Ectodermal cell (in vitro differentiated cells): ENCODE data around the gene CST1.
"Not testable (repeated sequence)": the region's sequence is repeated elsewhere in the genome, so short reads cannot be mapped to it uniquely, and the experiment has no call there.

ENCODE experiments used
- H3K27ac ChIP-seq: 2 replicates; pipeline ENCODE4 v1.7.0; 2013; ENCODE audit warnings: mild to moderate bottlenecking, low read depth, low read length; ENCODE audit not compliant: insufficient read depth, poor library complexity, severe bottlenecking
- H3K27me3 ChIP-seq: 2 replicates; pipeline ENCODE4 v1.7.0; 2013; ENCODE audit warnings: mild to moderate bottlenecking, low read length; ENCODE audit not compliant: insufficient read depth, control insufficient read depth, poor library complexity, severe bottlenecking
- H3K36me3 ChIP-seq: one replicate; pipeline ENCODE4 v1.7.0; 2013; ENCODE audit warnings: low read length; ENCODE audit not compliant: control insufficient read depth, insufficient read depth
- H3K4me1 ChIP-seq: one replicate; pipeline ENCODE4 v1.7.0; 2013; ENCODE audit warnings: low read length; ENCODE audit not compliant: control insufficient read depth, insufficient read depth
- H3K4me3 ChIP-seq: 2 replicates; pipeline ENCODE4 v1.7.0; 2013; ENCODE audit warnings: low read depth, low read length, control low read depth; ENCODE audit not compliant: insufficient read depth
- H3K9me3 ChIP-seq: 2 replicates; pipeline ENCODE4 v1.7.0; 2013; ENCODE audit warnings: mild to moderate bottlenecking, low read length, moderate library complexity; ENCODE audit not compliant: control insufficient read depth
- WGBS, 2 experiments: methylation state at CpG; one replicate each; pipeline ENCODE4 v1.1.7; 2013; ENCODE audit warnings: missing lambda C conversion rate in 2 of 2; 5-methylcytosine and 5-hydroxymethylcytosine counted together

Gene CST1

GRCh38 chr20:23746321-23746720, 4.4 kb downstream of the CST1 start:
- Histone ChIP-seq H3K4me3 (no peak overlapping the region), H3K27ac (no peak overlapping the region), H3K4me1 (peaks cover 4% of the 10 kb centered on the region), H3K27me3 (no peaks in the 10 kb centered on the region), H3K9me3 (no peaks in the 10 kb centered on the region), H3K36me3 (no peaks in the 10 kb centered on the region)
- WGBS, 2 experiments, result 63 to 64% methylated on average over 3 to 6 of the region's 6 CpGs

- Histone ChIP-seq H3K36me3 (no peaks in the 10 kb centered on the region), H3K27ac (no peak overlapping the region), H3K4me1 (peaks cover 4% of the 10 kb centered on the region), H3K4me3 (no peak overlapping the region), H3K9me3 (no peaks in the 10 kb centered on the region), H3K27me3 (no peaks in the 10 kb centered on the region)
- WGBS, 2 experiments, result 98% methylated on average over 2 of the region's 2 CpGs
Measured at GRCh38 chr20:23745247-23745646, 5.5 kb downstream of the CST1 start.

- Histone ChIP-seq H3K9me3 (no peaks in the 10 kb centered on the region), H3K27me3 (no peaks in the 10 kb centered on the region), H3K4me1 (peaks cover 4% of the 10 kb centered on the region), H3K36me3 (no peaks in the 10 kb centered on the region), H3K27ac (no peak overlapping the region), H3K4me3 (no peak overlapping the region)
- WGBS, 2 experiments, result 73 to 89% methylated on average over 1 of the region's 1 CpG
Measured at GRCh38 chr20:23744817-23745216, 5.9 kb downstream of the CST1 start.

GRCh38 chr20:23735391-23735790, 15.3 kb downstream of the CST1 start:
- not testable (repeated sequence) for H3K36me3 ChIP-seq, H3K4me1 ChIP-seq, H3K9me3 ChIP-seq, H3K4me3 ChIP-seq, H3K27me3 ChIP-seq, H3K27ac ChIP-seq
- WGBS, 2 experiments, result 94 to 95% methylated on average over 3 of the region's 3 CpGs

- WGBS, 2 experiments, result 92 to 93% methylated on average over 2 of the region's 2 CpGs
- not testable (repeated sequence) for H3K27me3 ChIP-seq
Measured at GRCh38 chr20:23734949-23735348, 15.8 kb downstream of the CST1 start.

GRCh38 chr20:23734440-23734839, 16.3 kb downstream of the CST1 start:
- H3K4me3 ChIP-seq, H3K27ac ChIP-seq, H3K9me3 ChIP-seq, H3K4me1 ChIP-seq, H3K36me3 ChIP-seq, H3K27me3 ChIP-seq: not testable (repeated sequence)
- WGBS, 2 experiments, result 91 to 100% methylated on average over 1 of the region's 1 CpG

More at GRCh38 chr20:23734949-23735348, 15.8 kb downstream of the CST1 start:
- not testable (repeated sequence) for H3K27ac ChIP-seq, H3K4me1 ChIP-seq, H3K4me3 ChIP-seq, H3K9me3 ChIP-seq, H3K36me3 ChIP-seq

GRCh38 chr20:23727016-23727415, 23.7 kb downstream of the CST1 start:
- H3K4me3 ChIP-seq, result no peak overlapping the region
- no peaks in the 10 kb centered on the region for H3K4me1 ChIP-seq
- 88 to 89% methylated on average over 2 to 3 of the region's 3 CpGs for WGBS, 2 experiments
- no peaks in the 10 kb centered on the region for H3K27me3 ChIP-seq
- H3K36me3 ChIP-seq, result no peaks in the 10 kb centered on the region
- H3K27ac ChIP-seq, result no peak overlapping the region
- no peaks in the 10 kb centered on the region for H3K9me3 ChIP-seq

GRCh38 chr20:23725102-23725501, 25.6 kb downstream of the CST1 start:
- no peak overlapping the region for H3K4me3 ChIP-seq
- no peaks in the 10 kb centered on the region for H3K27me3 ChIP-seq
- 90 to 92% methylated on average over 3 of the region's 3 CpGs for WGBS, 2 experiments

GRCh38 chr20:23723659-23724307, 27.0 kb downstream of the CST1 start:
- not testable (repeated sequence) for H3K27ac ChIP-seq, H3K4me3 ChIP-seq, H3K9me3 ChIP-seq, H3K4me1 ChIP-seq, H3K27me3 ChIP-seq, H3K36me3 ChIP-seq
- 88 to 97% methylated on average over 1 of the region's 2 CpGs for WGBS, 2 experiments

More at GRCh38 chr20:23725102-23725501, 25.6 kb downstream of the CST1 start:
- Histone ChIP-seq H3K9me3 (no peaks in the 10 kb centered on the region), H3K4me1 (no peaks in the 10 kb centered on the region), H3K27ac (no peak overlapping the region), H3K36me3 (no peaks in the 10 kb centered on the region)

GRCh38 chr20:23722851-23723250, 27.9 kb downstream of the CST1 start:
- H3K27me3 ChIP-seq, H3K27ac ChIP-seq, H3K36me3 ChIP-seq, H3K9me3 ChIP-seq, H3K4me1 ChIP-seq, H3K4me3 ChIP-seq: not testable (repeated sequence)
- WGBS, 2 experiments, result 81 to 82% methylated on average over 5 of the region's 5 CpGs

- Histone ChIP-seq H3K4me3 (no peak overlapping the region), H3K4me1 (no peaks in the 10 kb centered on the region), H3K9me3 (no peaks in the 10 kb centered on the region), H3K27ac (no peak overlapping the region), H3K36me3 (no peaks in the 10 kb centered on the region), H3K27me3 (no peaks in the 10 kb centered on the region)
- 92 to 93% methylated on average over 1 of the region's 1 CpG for WGBS, 2 experiments
Measured at GRCh38 chr20:23721962-23722361, 28.8 kb downstream of the CST1 start.
